ENCODE data around the gene EYA2.

EYA2 gene

DNA sequence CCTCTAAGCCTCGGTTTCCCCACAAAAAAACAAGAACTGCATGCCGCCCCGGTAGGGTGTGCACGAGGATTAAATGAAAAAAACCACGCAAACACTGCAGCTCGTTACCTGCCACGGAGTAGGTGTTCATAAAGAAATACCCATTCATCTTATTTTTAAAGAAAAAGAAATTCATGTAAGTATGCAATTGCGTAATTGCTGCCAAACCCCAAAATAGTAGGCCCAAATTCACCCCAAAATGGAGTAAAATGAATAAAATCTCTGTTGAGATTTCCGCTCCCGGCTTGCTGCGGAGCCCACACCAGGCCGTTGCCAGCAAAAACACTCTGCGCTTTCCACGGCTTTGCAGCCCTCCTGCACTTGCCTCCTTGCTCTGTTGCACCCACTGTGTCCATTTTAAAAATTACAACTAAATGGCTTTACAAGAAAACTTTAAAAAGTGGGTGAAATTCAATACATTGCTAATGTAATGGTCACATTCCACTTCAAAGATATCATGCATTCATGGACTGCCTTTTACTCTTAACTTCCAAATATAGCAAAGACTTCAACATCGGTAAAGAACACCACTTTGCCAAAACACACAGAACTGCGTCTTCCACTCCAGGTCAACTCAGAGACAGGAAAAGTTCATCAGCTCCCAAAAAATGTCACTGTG lies 336.9 kb downstream of the EYA2 start:
- no peak overlapping the region for H3K27ac ChIP-seq
- no peak for TF ChIP-seq ZFX (IDR thresholded peaks at IDR 0.05)
- TF ChIP-seq, protein P1, sequence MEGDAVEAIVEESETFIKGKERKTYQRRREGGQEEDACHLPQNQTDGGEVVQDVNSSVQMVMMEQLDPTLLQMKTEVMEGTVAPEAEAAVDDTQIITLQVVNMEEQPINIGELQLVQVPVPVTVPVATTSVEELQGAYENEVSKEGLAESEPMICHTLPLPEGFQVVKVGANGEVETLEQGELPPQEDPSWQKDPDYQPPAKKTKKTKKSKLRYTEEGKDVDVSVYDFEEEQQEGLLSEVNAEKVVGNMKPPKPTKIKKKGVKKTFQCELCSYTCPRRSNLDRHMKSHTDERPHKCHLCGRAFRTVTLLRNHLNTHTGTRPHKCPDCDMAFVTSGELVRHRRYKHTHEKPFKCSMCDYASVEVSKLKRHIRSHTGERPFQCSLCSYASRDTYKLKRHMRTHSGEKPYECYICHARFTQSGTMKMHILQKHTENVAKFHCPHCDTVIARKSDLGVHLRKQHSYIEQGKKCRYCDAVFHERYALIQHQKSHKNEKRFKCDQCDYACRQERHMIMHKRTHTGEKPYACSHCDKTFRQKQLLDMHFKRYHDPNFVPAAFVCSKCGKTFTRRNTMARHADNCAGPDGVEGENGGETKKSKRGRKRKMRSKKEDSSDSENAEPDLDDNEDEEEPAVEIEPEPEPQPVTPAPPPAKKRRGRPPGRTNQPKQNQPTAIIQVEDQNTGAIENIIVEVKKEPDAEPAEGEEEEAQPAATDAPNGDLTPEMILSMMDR (conservative IDR thresholded peaks at IDR 0.05) = no peak

DNA sequence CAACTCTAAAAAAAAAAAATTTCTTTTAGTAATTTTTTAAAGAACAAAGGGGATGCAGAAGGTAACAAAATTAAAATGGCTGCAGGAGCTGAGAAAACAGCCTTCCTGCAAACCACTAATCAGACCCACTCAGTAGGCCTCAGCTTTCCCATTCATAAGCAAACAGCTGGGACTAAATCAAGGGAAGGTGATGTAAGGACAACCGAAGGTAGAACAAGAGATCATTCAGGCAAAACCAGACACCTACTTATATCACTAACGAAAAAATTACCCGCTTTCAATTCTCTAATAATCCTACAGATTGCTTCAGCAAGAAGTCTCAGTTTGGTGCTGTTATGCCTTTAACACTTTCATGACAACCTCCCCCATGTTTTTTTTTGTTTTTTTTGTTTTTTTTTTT lies 337.9 kb downstream of the EYA2 start:
- no peak overlapping the region for H3K27ac ChIP-seq
- no peak for TF ChIP-seq ZFX (IDR thresholded peaks at IDR 0.05)
- TF ChIP-seq, protein P1 (conservative IDR thresholded peaks at IDR 0.05) = no peak

DNA sequence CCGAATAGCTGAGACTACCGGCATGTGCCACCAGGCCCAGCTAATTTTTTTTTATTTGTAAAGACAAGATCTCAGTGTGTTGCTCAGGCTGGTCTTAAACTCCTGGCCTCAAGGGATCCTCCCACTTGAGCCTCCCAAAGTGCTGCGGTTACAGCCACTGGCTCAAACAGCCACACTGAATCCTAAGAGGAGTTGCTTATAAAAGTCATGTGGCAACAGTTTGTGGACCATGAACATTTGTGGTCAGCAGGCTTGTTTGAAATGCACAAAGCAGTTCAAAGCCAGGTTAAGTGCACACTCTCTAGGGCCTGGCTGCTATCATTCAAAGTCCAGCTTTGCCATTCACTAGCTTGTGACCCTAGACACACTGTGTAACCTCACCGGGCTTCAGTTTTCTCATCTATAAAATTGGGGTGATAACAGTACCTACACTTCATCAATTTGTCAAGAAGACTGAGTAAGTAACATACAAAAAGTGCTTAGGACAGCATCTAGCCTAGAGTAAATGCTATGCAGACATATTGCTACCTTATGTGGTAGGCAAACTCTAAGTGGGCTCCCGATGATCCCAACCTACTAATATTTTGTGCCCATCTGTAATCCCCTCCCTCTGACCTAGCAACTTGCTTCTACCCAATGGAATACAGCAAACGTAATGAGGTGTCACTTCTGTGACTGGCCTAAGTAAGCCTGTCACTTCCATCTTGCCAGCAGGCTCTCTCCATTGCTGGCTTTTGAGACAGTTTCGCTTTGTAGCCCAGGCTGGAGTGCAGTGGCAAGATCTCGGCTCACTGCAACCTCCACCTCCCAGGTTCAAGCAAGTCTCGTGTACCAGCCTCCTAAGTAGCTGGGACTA lies 338.9 kb downstream of the EYA2 start:
- H3K27ac ChIP-seq = no peak overlapping the region
- TF ChIP-seq ZFX (IDR thresholded peaks at IDR 0.05) = no peak
- TF ChIP-seq, protein P1 (conservative IDR thresholded peaks at IDR 0.05) = no peak

DNA sequence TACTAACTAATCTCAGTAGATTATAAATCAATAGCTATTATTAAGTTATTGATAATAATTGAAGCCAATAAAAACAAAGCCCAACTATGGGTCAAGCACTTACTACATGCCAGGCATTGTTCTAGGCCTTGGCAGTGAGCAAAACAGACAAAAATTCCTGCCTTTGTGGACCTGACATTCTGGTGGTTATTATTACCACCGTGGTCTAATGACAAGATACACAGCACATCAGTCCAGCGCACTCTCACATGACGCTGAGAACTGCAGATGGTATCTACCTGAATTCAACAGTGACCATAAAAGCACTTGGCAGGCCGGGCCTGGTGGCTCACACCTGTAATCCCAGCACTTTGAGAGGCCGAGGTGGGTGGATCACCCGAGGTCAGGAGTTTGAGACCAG lies 340.5 kb downstream of the EYA2 start:
- no peak overlapping the region for H3K27ac ChIP-seq
- TF ChIP-seq, protein P1 (conservative IDR thresholded peaks at IDR 0.05) = no peak
- no peak for TF ChIP-seq ZFX (IDR thresholded peaks at IDR 0.05)

DNA sequence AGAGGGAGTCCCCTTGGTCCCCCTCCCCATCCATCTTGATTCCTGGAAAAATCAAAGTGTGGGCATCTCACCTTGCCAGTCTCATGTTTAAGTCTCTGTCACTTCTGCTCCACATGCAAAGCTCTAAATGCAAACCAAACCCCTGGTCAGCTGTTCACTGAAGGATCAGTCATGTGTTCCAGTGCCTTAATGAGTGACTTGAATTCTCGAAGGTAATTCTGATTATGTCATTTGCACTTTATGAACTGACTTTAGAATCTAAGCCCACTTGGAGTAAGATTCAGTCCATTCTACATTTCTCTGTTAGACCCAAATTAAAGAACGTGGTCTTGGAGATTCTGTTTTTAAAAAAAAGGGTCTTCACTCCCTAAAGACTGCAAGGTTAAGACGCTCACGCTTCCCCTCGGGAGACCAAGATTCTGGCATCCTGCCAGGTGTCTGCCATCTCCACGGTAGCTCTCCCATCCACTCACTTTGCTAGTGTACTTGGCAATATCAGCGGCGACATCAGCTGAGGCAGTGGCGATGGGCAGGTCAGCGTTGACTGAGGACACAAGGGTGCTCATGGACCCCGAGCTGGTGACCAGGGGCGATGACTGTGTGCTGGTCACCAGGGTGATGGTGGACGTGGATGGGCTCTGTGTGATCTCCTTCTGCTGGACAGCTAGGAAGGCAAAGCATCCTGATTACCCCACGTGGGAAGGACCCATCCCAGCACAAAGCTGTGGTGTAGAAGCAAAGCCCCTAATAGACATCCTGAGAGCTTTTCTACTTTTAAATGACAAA lies 341.4 kb downstream of the EYA2 start:
- H3K27ac ChIP-seq = no peak overlapping the region

DNA sequence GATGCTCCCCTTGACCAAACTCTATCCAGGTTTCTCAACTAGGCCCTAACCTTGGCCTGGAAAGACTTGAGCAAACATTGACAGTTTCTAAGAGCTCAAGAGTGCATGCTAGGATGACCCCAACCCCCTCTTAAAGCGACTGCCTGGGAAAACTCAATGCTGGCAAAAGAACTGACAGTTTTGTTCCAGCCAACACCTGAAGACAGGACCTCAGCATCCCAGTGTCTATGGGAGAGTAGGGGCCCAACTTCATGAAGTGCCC lies 341.9 kb downstream of the EYA2 start:
- TF ChIP-seq, protein P1 (conservative IDR thresholded peaks at IDR 0.05) = no peak

More for the DNA sequence above, 341.4 kb downstream of the EYA2 start:
- TF ChIP-seq, protein P1 (conservative IDR thresholded peaks at IDR 0.05) = no peak
- no peak for TF ChIP-seq ZFX (IDR thresholded peaks at IDR 0.05)

DNA sequence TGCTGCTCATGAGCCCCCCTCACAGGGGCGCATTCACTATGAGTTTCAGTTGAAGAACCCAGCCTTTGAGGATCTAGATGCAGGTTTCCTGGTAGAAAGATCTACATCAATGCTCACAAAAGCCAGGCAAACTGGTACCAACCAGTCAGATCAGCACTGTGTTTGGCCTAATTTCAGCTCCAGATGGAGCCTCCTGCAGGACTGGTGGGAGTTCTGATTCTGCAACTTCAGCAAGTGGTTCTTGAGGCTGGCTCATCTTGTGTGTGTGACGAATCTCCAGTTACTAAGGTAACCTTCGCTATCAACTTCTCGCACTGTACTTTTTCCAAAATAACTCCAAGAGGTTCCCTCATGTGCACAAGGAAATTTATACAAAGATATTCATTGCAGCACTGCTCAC lies 343.1 kb downstream of the EYA2 start:
- TF ChIP-seq, protein P1 (conservative IDR thresholded peaks at IDR 0.05) = no peak
- no peak for TF ChIP-seq ZFX (IDR thresholded peaks at IDR 0.05)

More for the DNA sequence above, 341.9 kb downstream of the EYA2 start:
- no peak overlapping the region for H3K27ac ChIP-seq

More for the DNA sequence above, 343.1 kb downstream of the EYA2 start:
- H3K27ac ChIP-seq = no peak overlapping the region

All from C4-2B (cell line).